Measurements from ENCODE around the gene ZNF207.

The ZNF207 gene

DNA sequence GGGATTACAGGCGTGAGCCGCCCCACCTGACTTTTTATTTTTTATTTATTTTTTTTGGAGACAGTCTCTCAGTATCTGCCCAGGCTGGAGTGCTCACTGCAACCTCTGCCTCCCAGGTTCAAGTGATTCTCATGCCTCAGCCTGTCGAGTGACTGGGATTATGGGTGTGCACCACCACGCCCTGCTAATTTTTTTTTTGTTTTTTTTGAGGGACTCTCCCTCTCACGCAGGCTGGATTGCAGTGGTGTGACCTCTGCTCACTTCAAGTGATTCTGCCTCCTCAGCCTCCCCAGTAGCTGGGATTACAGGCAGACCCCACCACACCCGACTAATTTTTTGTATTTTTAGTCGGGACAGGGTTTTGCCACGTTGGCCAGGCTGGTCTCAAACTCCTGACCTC lies 7.7 kb downstream of the ZNF207 start:
- TF ChIP-seq, protein P1, sequence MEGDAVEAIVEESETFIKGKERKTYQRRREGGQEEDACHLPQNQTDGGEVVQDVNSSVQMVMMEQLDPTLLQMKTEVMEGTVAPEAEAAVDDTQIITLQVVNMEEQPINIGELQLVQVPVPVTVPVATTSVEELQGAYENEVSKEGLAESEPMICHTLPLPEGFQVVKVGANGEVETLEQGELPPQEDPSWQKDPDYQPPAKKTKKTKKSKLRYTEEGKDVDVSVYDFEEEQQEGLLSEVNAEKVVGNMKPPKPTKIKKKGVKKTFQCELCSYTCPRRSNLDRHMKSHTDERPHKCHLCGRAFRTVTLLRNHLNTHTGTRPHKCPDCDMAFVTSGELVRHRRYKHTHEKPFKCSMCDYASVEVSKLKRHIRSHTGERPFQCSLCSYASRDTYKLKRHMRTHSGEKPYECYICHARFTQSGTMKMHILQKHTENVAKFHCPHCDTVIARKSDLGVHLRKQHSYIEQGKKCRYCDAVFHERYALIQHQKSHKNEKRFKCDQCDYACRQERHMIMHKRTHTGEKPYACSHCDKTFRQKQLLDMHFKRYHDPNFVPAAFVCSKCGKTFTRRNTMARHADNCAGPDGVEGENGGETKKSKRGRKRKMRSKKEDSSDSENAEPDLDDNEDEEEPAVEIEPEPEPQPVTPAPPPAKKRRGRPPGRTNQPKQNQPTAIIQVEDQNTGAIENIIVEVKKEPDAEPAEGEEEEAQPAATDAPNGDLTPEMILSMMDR (IDR thresholded peaks at IDR 0.05): no peak
- Histone ChIP-seq H3K4me3 (no peak overlapping the region), H3K27ac (no peak overlapping the region)
- DNase-seq (ENCODE audit: low spot score): no peak

DNA sequence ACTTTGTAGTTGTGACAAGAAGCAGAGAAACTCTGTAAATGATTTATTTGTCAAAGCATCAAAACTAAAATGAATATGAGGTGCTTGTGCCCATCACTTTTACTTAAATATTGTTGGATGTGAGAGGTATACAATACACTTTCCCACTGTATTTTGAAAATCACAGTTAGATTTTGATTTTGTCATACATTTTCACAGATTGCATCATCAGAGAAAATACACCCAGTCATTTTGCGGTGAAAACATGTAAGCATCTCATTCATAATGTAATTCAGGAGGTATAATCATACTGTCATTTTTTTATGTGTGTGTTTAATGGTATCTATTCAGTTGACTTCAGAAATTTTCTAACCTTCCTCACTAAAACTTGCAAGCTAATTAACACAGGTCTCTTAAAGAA lies 11.3 kb downstream of the ZNF207 start:
- TF ChIP-seq, protein P1 (IDR thresholded peaks at IDR 0.05): no peak
- Histone ChIP-seq H3K4me3 (no peak overlapping the region), H3K27ac (no peak overlapping the region)
- no peak for DNase-seq (ENCODE audit: low spot score)

DNA sequence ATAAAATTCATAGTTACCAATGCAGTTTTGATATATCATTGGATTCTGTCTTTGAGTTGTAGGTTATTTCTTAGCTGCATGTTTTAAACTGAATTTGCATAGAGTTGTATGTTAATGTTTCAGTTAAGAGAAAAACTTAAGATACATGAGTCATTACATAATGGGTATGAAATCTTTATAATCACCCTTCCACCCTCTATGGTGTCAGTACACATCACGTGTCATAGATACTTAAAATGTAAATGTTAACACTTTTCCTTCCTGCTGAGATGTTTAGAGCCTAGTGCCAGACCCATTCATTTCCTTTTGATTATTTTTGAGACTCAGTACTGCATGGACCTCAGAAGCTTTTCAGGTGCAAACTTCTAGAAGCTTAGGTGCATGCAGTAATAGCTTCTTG lies 20.5 kb downstream of the ZNF207 start:
- DNase-seq (ENCODE audit: low spot score): no peak
- Histone ChIP-seq H3K4me3 (no peak overlapping the region), H3K27ac (no peak overlapping the region)
- TF ChIP-seq, protein P1 (IDR thresholded peaks at IDR 0.05): no peak

DNA sequence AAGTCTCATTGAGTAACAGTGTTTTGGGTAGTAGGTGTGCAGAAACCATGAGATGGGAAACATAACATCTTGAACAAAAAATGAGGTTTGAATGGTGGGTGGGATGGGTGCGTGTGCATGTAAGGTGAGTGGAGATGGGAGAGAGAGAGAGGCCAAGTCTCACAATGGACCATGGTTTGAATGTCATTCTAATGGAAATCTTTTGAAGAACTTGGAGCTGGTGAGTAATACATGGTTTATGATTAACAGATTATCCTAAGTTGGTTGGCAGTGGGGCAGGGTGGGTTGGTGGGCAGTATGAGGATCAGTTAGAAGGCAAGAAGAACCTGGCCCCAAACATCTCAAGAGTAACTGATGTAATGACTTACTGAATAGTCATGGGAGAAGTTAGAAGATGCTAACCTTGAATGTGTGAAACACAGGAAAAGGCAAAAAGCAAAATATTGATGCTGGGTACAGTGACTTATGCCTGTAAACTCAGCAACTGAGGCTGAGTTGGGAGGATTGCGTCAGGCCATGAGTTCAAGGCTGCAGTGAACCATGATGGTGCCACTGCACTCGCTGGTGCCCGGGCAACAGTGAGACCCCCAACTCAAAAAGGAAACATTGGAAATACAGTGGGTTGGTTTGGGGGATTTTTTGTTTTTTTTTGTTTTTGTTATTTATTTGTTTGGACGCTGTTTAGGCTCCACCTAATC lies 32.7 kb downstream of the ZNF207 start:
- no peak overlapping the region for H3K4me3 ChIP-seq
- H3K27ac ChIP-seq: no peak overlapping the region
- TF ChIP-seq, protein P1 (IDR thresholded peaks at IDR 0.05): no peak
- DNase-seq (ENCODE audit: low spot score): no peak

DNA sequence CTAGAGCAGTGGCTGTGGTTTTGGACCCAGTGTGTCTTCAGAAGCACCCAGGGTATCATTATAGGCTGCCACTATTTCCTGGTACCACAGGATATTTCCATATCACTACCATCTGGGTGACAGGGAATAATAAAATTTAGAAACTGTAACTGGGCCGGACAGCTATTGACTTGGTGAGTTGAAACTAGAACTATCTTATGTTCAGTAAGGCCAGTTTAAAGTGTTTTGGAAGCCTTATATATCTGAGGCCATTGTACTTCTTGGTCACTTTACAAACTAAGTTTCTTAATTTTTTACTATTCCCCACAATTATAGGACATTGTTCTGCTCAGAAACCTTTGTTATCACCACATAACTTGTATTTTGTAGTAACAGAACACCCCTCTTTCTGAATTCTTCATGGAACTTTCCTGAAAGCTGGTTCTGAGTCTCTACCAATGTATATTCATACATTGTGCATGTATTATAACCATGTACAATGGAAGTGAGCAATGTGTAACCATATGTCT lies 34.0 kb downstream of the ZNF207 start:
- H3K4me3 ChIP-seq: no peak overlapping the region
- no peak for DNase-seq (ENCODE audit: low spot score)
- no peak overlapping the region for H3K27ac ChIP-seq
- TF ChIP-seq, protein P1 (IDR thresholded peaks at IDR 0.05): no peak

DNA sequence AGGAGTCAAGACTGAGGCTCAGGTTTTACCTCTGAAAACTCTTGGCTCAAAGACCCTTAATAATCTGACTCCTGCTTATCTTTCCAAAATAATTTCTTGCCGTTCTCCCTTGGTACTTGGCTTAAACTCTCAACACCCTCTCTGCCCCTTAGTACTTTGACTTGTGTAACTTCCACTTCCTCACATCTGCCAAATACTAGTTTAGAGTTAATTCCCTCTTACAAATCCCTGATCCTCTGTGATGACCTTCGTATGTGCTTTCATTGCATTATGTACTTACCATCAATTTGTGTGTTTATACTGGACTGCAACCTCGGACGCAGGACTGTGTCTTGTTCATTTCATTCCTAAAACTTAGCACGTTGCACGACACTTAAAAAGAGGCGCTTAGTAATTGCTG lies 35.2 kb downstream of the ZNF207 start:
- no peak for DNase-seq (ENCODE audit: low spot score)
- Histone ChIP-seq H3K27ac (no peak overlapping the region), H3K4me3 (no peak overlapping the region)
- TF ChIP-seq, protein P1 (IDR thresholded peaks at IDR 0.05): no peak

DNA sequence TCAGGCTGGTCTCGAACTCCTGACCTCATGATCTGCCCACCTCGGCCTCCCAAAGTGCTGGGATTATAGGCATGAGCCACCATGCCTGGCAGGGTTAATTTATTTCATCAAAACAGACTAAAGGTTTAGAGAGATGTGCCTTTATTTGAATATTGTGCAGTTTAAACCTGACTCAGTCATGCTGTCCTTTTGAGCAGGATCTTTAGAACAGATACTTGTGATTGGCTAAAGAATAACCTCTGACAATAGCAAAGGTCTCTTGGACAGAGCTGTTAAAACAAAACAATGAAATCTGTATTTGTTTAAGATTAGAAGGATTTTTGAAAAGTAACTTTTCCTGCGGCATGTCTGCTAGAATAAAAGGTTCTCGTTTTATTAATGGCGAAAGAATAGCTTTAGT lies 36.0 kb downstream of the ZNF207 start:
- H3K27ac ChIP-seq: no peak overlapping the region
- no peak overlapping the region for H3K4me3 ChIP-seq
- TF ChIP-seq, protein P1 (IDR thresholded peaks at IDR 0.05): no peak
- DNase-seq (ENCODE audit: low spot score): no peak
